Measurements from ENCODE around the gene WNT9A.

The WNT9A gene

GRCh38 chr1:227954163-227954850 lies 6.6 kb upstream of the WNT9A start:
- DNase-seq, result no peak

GRCh38 chr1:227953022-227953412 lies 5.3 kb upstream of the WNT9A start:
- no peak for DNase-seq

GRCh38 chr1:227952374-227953021 lies 4.8 kb upstream of the WNT9A start:
- DNase-seq, result no peak

- no peak for DNase-seq
Observed at GRCh38 chr1:227951624-227952373, 4.1 kb upstream of the WNT9A start.

GRCh38 chr1:227950735-227951346 lies 3.1 kb upstream of the WNT9A start:
- DNase-seq, result no peak

GRCh38 chr1:227949954-227950734 lies 2.4 kb upstream of the WNT9A start:
- DNase-seq, result no peak

GRCh38 chr1:227949341-227949921 lies 1.7 kb upstream of the WNT9A start:
- DNase-seq, result no peak

GRCh38 chr1:227948493-227949260 lies 945 bp upstream of the WNT9A start:
- DNase-seq, result no peak

GRCh38 chr1:227947386-227947675 lies 401 bp downstream of the WNT9A start:
- no peak for DNase-seq

- DNase-seq, result peak; percentile 34 to 35
Observed at GRCh38 chr1:227946624-227947385, 927 bp downstream of the WNT9A start.

GRCh38 chr1:227945891-227946623 lies 1.7 kb downstream of the WNT9A start:
- DNase-seq, result no peak

- DNase-seq, result no peak
Observed at GRCh38 chr1:227944931-227945890, 2.5 kb downstream of the WNT9A start.

GRCh38 chr1:227944090-227944930 lies 3.4 kb downstream of the WNT9A start:
- no peak for DNase-seq

- DNase-seq, result no peak
Observed at GRCh38 chr1:227943381-227944089, 4.2 kb downstream of the WNT9A start.

- no peak for DNase-seq
Observed at GRCh38 chr1:227942716-227943261, 4.9 kb downstream of the WNT9A start.

GRCh38 chr1:227942021-227942715 lies 5.6 kb downstream of the WNT9A start:
- no peak for DNase-seq

Data from activated CD4-positive, alpha-beta T cell treated with anti-CD3 and anti-CD28 coated beads, Interleukin-2, amount 50 U/mL, for 4 hours (primary cell).